ENCODE measurements around the gene CTNNA2. TPM values are rescaled to one million over a fixed set of nuclear protein-coding genes. Genes with fewer than 3 reads are reported as not detected.
A peak's percentile ranks its signal among the peaks of the same experiment; 100 is the strongest.

Gene CTNNA2
- polyA plus RNA-seq, 4 donors = 0.27 to 2.8 (median 1.3) TPM; not detected in 1

- Histone ChIP-seq H3K27me3 (ENCODE audit: control insufficient read depth in 3 of 3, insufficient read depth in 3 of 3, low read length in 3 of 3) (no peaks in the 10 kb centered on the region), H3K4me1 (ENCODE audit: control insufficient read depth in 3 of 3, insufficient read depth in 2 of 3, low read depth in 1 of 3, low read length in 2 of 3) (no peaks in the 10 kb centered on the region), H3K9me3 (ENCODE audit: control insufficient read depth in 2 of 2, insufficient read depth in 1 of 2, low read depth in 1 of 2, low read length in 1 of 2) (no peaks in the 10 kb centered on the region), H3K4me3 (ENCODE audit: low read depth in 1 of 3, low read length in 3 of 3) (no peak overlapping the region), H3K27ac (ENCODE audit: low read depth in 1 of 3, low read length in 2 of 3) (no peak overlapping the region), H3K36me3 (ENCODE audit: control insufficient read depth in 3 of 3, insufficient read depth in 2 of 3, low read depth in 1 of 3, low read length in 3 of 3) (no peaks in the 10 kb centered on the region)
- DNase-seq (no peak), FAIRE-seq (no peak)
- 69 to 82% (median 74%) methylated on average over 6 of the region's 6 CpGs for WGBS, 3 donors
These were observed 108.4 kb downstream of the CTNNA2 start for GRCh38 chr2:79621252-79621651.

GRCh38 chr2:79621755-79622154 lies 108.9 kb downstream of the CTNNA2 start:
- Histone ChIP-seq H3K4me3 (ENCODE audit: low read depth in 1 of 3, low read length in 3 of 3) (no peak overlapping the region), H3K27me3 (ENCODE audit: control insufficient read depth in 3 of 3, insufficient read depth in 3 of 3, low read length in 3 of 3) (no peaks in the 10 kb centered on the region), H3K4me1 (ENCODE audit: control insufficient read depth in 3 of 3, insufficient read depth in 2 of 3, low read depth in 1 of 3, low read length in 2 of 3) (no peaks in the 10 kb centered on the region), H3K36me3 (ENCODE audit: control insufficient read depth in 3 of 3, insufficient read depth in 2 of 3, low read depth in 1 of 3, low read length in 3 of 3) (no peaks in the 10 kb centered on the region), H3K27ac (ENCODE audit: low read depth in 1 of 3, low read length in 2 of 3) (no peak overlapping the region), H3K9me3 (ENCODE audit: control insufficient read depth in 2 of 2, insufficient read depth in 1 of 2, low read depth in 1 of 2, low read length in 1 of 2) (no peaks in the 10 kb centered on the region)
- DNase-seq (no peak), FAIRE-seq (no peak)
- WGBS, 3 donors = 87 to 96% (median 92%) methylated on average over 1 of the region's 1 CpG

- no peak for FAIRE-seq
- 71 to 85% (median 80%) methylated on average over 3 of the region's 3 CpGs for WGBS, 3 donors
- H3K27ac ChIP-seq (ENCODE audit: low read depth in 1 of 3, low read length in 2 of 3) = no peak overlapping the region
These were observed 109.7 kb downstream of the CTNNA2 start for GRCh38 chr2:79622508-79622907.

GRCh38 chr2:79627237-79627636 lies 114.4 kb downstream of the CTNNA2 start:
- H3K27me3 ChIP-seq (ENCODE audit: control insufficient read depth in 3 of 3, insufficient read depth in 3 of 3, low read length in 3 of 3) = no peaks in the 10 kb centered on the region
- no peak overlapping the region for H3K4me3 ChIP-seq (ENCODE audit: low read depth in 1 of 3, low read length in 3 of 3)
- FAIRE-seq = no peak
- no peak overlapping the region for H3K27ac ChIP-seq (ENCODE audit: low read depth in 1 of 3, low read length in 2 of 3)
- no peaks in the 10 kb centered on the region for H3K9me3 ChIP-seq (ENCODE audit: control insufficient read depth in 2 of 2, insufficient read depth in 1 of 2, low read depth in 1 of 2, low read length in 1 of 2)
- 49 to 83% (median 60%) methylated on average over 5 of the region's 5 CpGs for WGBS, 3 donors
- no peak for DNase-seq
- H3K36me3 ChIP-seq (ENCODE audit: control insufficient read depth in 3 of 3, insufficient read depth in 2 of 3, low read depth in 1 of 3, low read length in 3 of 3) = no peaks in the 10 kb centered on the region
- H3K4me1 ChIP-seq (ENCODE audit: control insufficient read depth in 3 of 3, insufficient read depth in 2 of 3, low read depth in 1 of 3, low read length in 2 of 3) = peaks cover 0 to 13% (median 0%) of the 10 kb centered on the region in 3 donors

More at GRCh38 chr2:79622508-79622907, 109.7 kb downstream of the CTNNA2 start:
- DNase-seq = no peak
- H3K4me1 ChIP-seq (ENCODE audit: control insufficient read depth in 3 of 3, insufficient read depth in 2 of 3, low read depth in 1 of 3, low read length in 2 of 3) = no peaks in the 10 kb centered on the region
- no peak overlapping the region for H3K4me3 ChIP-seq (ENCODE audit: low read depth in 1 of 3, low read length in 3 of 3)
- H3K9me3 ChIP-seq (ENCODE audit: control insufficient read depth in 2 of 2, insufficient read depth in 1 of 2, low read depth in 1 of 2, low read length in 1 of 2) = no peaks in the 10 kb centered on the region
- no peaks in the 10 kb centered on the region for H3K27me3 ChIP-seq (ENCODE audit: control insufficient read depth in 3 of 3, insufficient read depth in 3 of 3, low read length in 3 of 3)
- no peaks in the 10 kb centered on the region for H3K36me3 ChIP-seq (ENCODE audit: control insufficient read depth in 3 of 3, insufficient read depth in 2 of 3, low read depth in 1 of 3, low read length in 3 of 3)

GRCh38 chr2:79630060-79630459 lies 117.2 kb downstream of the CTNNA2 start:
- 80 to 84% (median 82%) methylated on average over 3 of the region's 3 CpGs for WGBS, 3 donors
- peak in 1 of 2 donors; percentile 13 for DNase-seq
- Histone ChIP-seq H3K27me3 (ENCODE audit: control insufficient read depth in 3 of 3, insufficient read depth in 3 of 3, low read length in 3 of 3) (no peaks in the 10 kb centered on the region), H3K4me3 (ENCODE audit: low read depth in 1 of 3, low read length in 3 of 3) (no peak overlapping the region), H3K9me3 (ENCODE audit: control insufficient read depth in 2 of 2, insufficient read depth in 1 of 2, low read depth in 1 of 2, low read length in 1 of 2) (no peaks in the 10 kb centered on the region), H3K4me1 (ENCODE audit: control insufficient read depth in 3 of 3, insufficient read depth in 2 of 3, low read depth in 1 of 3, low read length in 2 of 3) (peaks cover 0 to 13% (median 0%) of the 10 kb centered on the region in 3 donors), H3K27ac (ENCODE audit: low read depth in 1 of 3, low read length in 2 of 3) (no peak overlapping the region), H3K36me3 (ENCODE audit: control insufficient read depth in 3 of 3, insufficient read depth in 2 of 3, low read depth in 1 of 3, low read length in 3 of 3) (no peaks in the 10 kb centered on the region)
- no peak for FAIRE-seq

GRCh38 chr2:79630972-79631557 lies 118.2 kb downstream of the CTNNA2 start:
- H3K9me3 ChIP-seq (ENCODE audit: control insufficient read depth in 2 of 2, insufficient read depth in 1 of 2, low read depth in 1 of 2, low read length in 1 of 2) = no peaks in the 10 kb centered on the region
- H3K4me1 ChIP-seq (ENCODE audit: control insufficient read depth in 3 of 3, insufficient read depth in 2 of 3, low read depth in 1 of 3, low read length in 2 of 3) = peaks cover 0 to 13% (median 0%) of the 10 kb centered on the region in 3 donors
- no peaks in the 10 kb centered on the region for H3K36me3 ChIP-seq (ENCODE audit: control insufficient read depth in 3 of 3, insufficient read depth in 2 of 3, low read depth in 1 of 3, low read length in 3 of 3)
- H3K27me3 ChIP-seq (ENCODE audit: control insufficient read depth in 3 of 3, insufficient read depth in 3 of 3, low read length in 3 of 3) = no peaks in the 10 kb centered on the region
- 29 to 51% (median 36%) methylated on average over 7 of the region's 7 CpGs for WGBS, 3 donors
- no peak for FAIRE-seq
- DNase-seq = peak in 1 of 2 donors; percentile 72
- H3K27ac ChIP-seq (ENCODE audit: low read depth in 1 of 3, low read length in 2 of 3) = peak overlapping the region in 1 of 3 donors; percentile 36
- no peak overlapping the region for H3K4me3 ChIP-seq (ENCODE audit: low read depth in 1 of 3, low read length in 3 of 3)

DNA sequence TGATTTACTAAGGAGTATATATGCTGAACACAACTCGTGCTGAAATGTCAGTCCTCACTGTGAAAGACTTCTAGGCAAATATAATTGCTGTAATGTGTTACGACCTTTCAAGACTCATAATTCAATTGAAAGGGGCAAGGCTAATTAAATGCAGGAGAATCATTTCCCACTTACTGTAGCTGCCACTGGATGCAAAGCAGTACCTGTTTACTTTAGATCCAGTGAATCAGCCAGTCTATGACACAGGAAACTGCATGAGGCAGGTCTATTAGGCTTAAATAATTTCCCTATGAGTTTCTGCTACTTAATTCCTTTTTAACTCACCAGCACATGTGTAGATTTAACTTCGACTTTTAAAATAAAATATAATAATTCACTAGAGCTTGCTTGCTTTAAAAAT lies 125.6 kb downstream of the CTNNA2 start:
- 62 to 76% (median 65%) methylated on average over 3 of the region's 3 CpGs for WGBS, 3 donors
- Histone ChIP-seq H3K27ac (ENCODE audit: low read depth in 1 of 3, low read length in 2 of 3) (no peak overlapping the region), H3K4me1 (ENCODE audit: control insufficient read depth in 3 of 3, insufficient read depth in 2 of 3, low read depth in 1 of 3, low read length in 2 of 3) (no peaks in the 10 kb centered on the region), H3K36me3 (ENCODE audit: control insufficient read depth in 3 of 3, insufficient read depth in 2 of 3, low read depth in 1 of 3, low read length in 3 of 3) (no peaks in the 10 kb centered on the region), H3K27me3 (ENCODE audit: control insufficient read depth in 3 of 3, insufficient read depth in 3 of 3, low read length in 3 of 3) (no peaks in the 10 kb centered on the region), H3K9me3 (ENCODE audit: control insufficient read depth in 2 of 2, insufficient read depth in 1 of 2, low read depth in 1 of 2, low read length in 1 of 2) (no peaks in the 10 kb centered on the region), H3K4me3 (ENCODE audit: low read depth in 1 of 3, low read length in 3 of 3) (no peak overlapping the region)
- DNase-seq = no peak
- FAIRE-seq = no peak

- Histone ChIP-seq H3K36me3 (ENCODE audit: control insufficient read depth in 3 of 3, insufficient read depth in 2 of 3, low read depth in 1 of 3, low read length in 3 of 3) (no peaks in the 10 kb centered on the region), H3K4me3 (ENCODE audit: low read depth in 1 of 3, low read length in 3 of 3) (no peak overlapping the region), H3K27me3 (ENCODE audit: control insufficient read depth in 3 of 3, insufficient read depth in 3 of 3, low read length in 3 of 3) (no peaks in the 10 kb centered on the region), H3K4me1 (ENCODE audit: control insufficient read depth in 3 of 3, insufficient read depth in 2 of 3, low read depth in 1 of 3, low read length in 2 of 3) (no peaks in the 10 kb centered on the region), H3K27ac (ENCODE audit: low read depth in 1 of 3, low read length in 2 of 3) (no peak overlapping the region), H3K9me3 (ENCODE audit: control insufficient read depth in 2 of 2, insufficient read depth in 1 of 2, low read depth in 1 of 2, low read length in 1 of 2) (no peaks in the 10 kb centered on the region)
- 39 to 50% (median 44%) methylated on average over 2 of the region's 2 CpGs for WGBS, 3 donors
- FAIRE-seq (no peak), DNase-seq (no peak)
These were observed 126.1 kb downstream of the CTNNA2 start for GRCh38 chr2:79638954-79639353.

- Histone ChIP-seq H3K4me3 (ENCODE audit: low read depth in 1 of 3, low read length in 3 of 3) (no peak overlapping the region), H3K9me3 (ENCODE audit: control insufficient read depth in 2 of 2, insufficient read depth in 1 of 2, low read depth in 1 of 2, low read length in 1 of 2) (no peaks in the 10 kb centered on the region), H3K27me3 (ENCODE audit: control insufficient read depth in 3 of 3, insufficient read depth in 3 of 3, low read length in 3 of 3) (no peaks in the 10 kb centered on the region), H3K4me1 (ENCODE audit: control insufficient read depth in 3 of 3, insufficient read depth in 2 of 3, low read depth in 1 of 3, low read length in 2 of 3) (no peaks in the 10 kb centered on the region), H3K27ac (ENCODE audit: low read depth in 1 of 3, low read length in 2 of 3) (no peak overlapping the region), H3K36me3 (ENCODE audit: control insufficient read depth in 3 of 3, insufficient read depth in 2 of 3, low read depth in 1 of 3, low read length in 3 of 3) (no peaks in the 10 kb centered on the region)
- WGBS, 3 donors = 43 to 49% (median 49%) methylated on average over 2 of the region's 2 CpGs
- DNase-seq (no peak), FAIRE-seq (no peak)
These were observed 127.2 kb downstream of the CTNNA2 start for GRCh38 chr2:79640001-79640400.

Measured in small intestine (tissue), 7 donors.